ENCODE data around the gene GAB2. TPM values are rescaled to one million over a fixed set of nuclear protein-coding genes. Genes with fewer than 3 reads are reported as not detected.

Gene GAB2
- total RNA-seq, 2 donors from 2014 or later = 6.5 to 11.4 TPM

DNA sequence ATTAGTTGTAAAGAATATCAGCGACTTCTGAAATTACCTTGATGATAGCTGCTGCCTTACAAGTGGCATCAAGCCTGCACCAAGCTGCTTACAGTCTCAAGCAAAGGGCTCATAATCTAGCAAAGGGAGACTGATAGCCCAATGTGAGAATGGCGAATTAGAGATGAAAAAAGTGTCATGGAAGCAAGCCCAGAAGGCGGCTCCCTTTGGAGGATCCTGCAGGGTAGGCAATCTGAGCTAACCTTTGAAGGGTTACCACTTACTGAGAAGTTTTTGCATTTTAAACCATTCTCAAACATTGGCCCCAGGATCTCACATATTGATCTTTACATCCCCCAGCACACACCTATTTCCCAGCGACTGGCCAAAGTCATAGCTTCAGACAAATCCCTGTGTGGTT lies 18.5 kb downstream of the GAB2 start:
- no peak overlapping the region for H3K4me3 Mint-ChIP-seq
- no peak overlapping the region for H3K27ac Mint-ChIP-seq
- ATAC-seq (replicated peaks) = no peak
- H3K27me3 Mint-ChIP-seq = no peaks in the 10 kb centered on the region
- H3K9me3 Mint-ChIP-seq = no peaks in the 10 kb centered on the region
- H3K4me1 Mint-ChIP-seq = no peaks in the 10 kb centered on the region
- no peaks in the 10 kb centered on the region for H3K36me3 Mint-ChIP-seq (ENCODE audit: low read depth)

DNA sequence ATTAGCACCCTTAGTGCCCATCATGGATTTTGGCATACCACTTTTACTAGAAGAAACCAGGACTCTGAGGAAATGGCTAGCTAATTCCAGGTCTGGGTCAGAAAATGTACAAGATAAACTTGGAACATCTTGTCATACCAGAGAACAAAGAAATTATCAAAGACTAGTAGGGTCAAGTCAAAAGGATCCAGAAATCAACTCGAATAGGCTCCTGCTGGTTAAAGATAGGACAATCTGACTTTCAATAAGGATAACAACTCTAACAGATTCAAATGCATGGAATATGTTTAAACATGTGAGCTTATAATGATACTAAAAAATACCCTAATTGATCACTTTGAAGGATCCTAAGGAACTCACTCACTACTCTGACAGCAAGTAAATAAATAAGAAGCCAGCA lies 18.9 kb downstream of the GAB2 start:
- Mint-ChIP-seq H3K27me3 (no peaks in the 10 kb centered on the region), H3K9me3 (no peaks in the 10 kb centered on the region), H3K4me3 (no peak overlapping the region), H3K4me1 (no peaks in the 10 kb centered on the region), H3K27ac (no peak overlapping the region), H3K36me3 (ENCODE audit: low read depth) (no peaks in the 10 kb centered on the region)
- ATAC-seq (replicated peaks) = no peak

DNA sequence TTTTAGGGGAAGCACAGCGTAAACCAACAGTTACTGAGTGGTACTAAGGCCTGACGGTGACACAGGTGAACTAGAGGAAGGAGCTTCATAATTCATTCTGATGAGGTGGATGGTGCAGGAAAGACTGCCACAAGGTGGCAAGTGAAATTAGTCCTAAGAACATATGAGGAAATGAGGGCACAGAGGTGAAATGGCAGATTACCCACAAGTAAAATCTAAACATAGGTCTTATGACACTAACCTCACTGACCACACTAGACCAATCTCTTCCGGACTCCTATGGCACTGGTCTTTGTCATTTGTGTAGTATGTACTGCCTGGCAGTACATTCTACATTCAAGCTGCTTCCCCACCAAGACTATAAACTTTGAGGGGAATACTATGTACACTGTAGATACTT lies 20.2 kb downstream of the GAB2 start:
- Mint-ChIP-seq H3K27ac (no peak overlapping the region), H3K4me3 (no peak overlapping the region), H3K36me3 (ENCODE audit: low read depth) (no peaks in the 10 kb centered on the region), H3K9me3 (no peaks in the 10 kb centered on the region), H3K27me3 (no peaks in the 10 kb centered on the region), H3K4me1 (peaks cover 4% of the 10 kb centered on the region)
- ATAC-seq (replicated peaks) = peak; percentile 92

DNA sequence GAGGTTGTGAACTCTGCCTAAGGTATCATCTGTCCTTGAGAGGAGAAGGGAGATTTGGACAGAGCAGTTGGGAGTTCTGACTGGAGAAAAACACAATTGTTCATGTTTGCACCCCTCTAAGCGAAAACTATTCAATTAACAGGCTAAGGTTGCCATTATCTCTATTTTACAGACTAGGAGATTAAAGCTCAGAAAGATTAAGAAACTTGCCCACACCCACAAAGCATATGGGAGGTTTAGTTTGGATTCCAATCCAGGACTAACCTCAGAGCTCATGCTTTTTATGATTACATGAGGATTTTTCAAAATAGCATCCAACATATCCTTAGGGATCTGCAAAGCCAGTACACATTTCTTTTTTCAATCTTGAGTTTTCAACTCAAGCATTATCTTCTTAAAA lies 22.0 kb downstream of the GAB2 start:
- Mint-ChIP-seq H3K9me3 (no peaks in the 10 kb centered on the region), H3K4me1 (peaks cover 4% of the 10 kb centered on the region), H3K27me3 (no peaks in the 10 kb centered on the region), H3K4me3 (no peak overlapping the region), H3K36me3 (ENCODE audit: low read depth) (no peaks in the 10 kb centered on the region), H3K27ac (no peak overlapping the region)
- no peak for ATAC-seq (replicated peaks)

DNA sequence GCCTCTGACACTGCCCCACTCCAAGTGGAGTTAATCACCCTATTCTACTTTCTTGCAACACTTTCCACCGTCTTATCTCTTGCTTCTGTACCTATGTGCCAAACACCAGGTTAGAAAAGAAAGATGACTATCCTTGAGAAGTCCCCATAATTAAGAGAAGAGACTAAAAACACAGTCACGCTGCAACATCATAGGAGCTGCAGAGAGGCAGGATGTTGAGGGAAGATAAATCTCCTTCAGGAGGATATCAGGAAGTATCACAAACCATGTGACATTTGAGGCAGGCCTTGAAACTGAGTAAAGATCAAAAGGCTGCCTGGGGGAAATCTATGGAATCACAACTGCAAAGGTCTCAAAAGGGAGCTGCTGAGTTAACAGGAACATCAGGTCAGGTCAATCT lies 24.8 kb downstream of the GAB2 start:
- peaks cover 4% of the 10 kb centered on the region for H3K4me1 Mint-ChIP-seq
- no peaks in the 10 kb centered on the region for H3K9me3 Mint-ChIP-seq
- no peaks in the 10 kb centered on the region for H3K36me3 Mint-ChIP-seq (ENCODE audit: low read depth)
- H3K27me3 Mint-ChIP-seq = no peaks in the 10 kb centered on the region
- no peak overlapping the region for H3K4me3 Mint-ChIP-seq
- no peak for ATAC-seq (replicated peaks)
- H3K27ac Mint-ChIP-seq = no peak overlapping the region

DNA sequence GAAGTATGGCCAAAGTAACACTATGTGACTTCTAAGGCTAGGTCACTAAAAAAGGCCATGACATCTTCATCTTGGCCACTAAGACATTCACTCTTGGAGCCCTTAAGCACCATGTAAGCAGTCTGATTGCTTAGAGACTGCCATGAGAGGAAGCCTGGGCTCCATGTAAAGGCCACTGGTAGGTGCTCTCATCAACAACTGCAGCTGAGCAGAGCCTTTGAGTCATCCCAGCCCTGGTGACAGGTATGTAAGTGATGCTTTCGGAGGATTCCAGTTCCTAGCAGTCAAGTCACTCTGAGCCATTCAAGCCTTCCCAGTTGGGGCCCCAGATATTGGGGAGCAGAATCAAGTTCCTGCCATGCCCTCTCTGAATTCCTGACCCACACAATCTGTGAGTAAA lies 26.2 kb downstream of the GAB2 start:
- no peaks in the 10 kb centered on the region for H3K9me3 Mint-ChIP-seq
- peaks cover 4% of the 10 kb centered on the region for H3K4me1 Mint-ChIP-seq
- H3K4me3 Mint-ChIP-seq = no peak overlapping the region
- no peaks in the 10 kb centered on the region for H3K36me3 Mint-ChIP-seq (ENCODE audit: low read depth)
- ATAC-seq (replicated peaks) = peak; percentile 24
- H3K27me3 Mint-ChIP-seq = no peaks in the 10 kb centered on the region
- no peak overlapping the region for H3K27ac Mint-ChIP-seq

DNA sequence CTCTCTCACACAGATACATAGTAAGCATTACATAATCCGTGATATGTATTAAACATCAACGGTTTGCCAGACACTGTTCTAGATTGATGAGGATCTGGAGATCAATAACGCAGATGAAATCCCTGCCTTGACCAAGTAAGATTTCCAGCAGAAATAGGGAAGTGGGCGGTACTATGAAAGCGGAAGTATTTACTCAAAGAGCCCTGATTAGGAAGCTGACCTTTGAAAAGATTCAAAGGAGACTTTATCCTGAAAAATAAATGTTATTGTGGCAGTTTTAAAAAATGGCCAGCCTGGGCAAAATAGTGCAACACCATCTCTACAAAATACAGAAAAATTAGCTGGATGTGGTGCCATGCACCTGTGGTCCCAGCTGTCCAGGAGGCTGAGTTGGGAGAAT lies 26.8 kb downstream of the GAB2 start:
- H3K4me3 Mint-ChIP-seq = no peak overlapping the region
- H3K27me3 Mint-ChIP-seq = no peaks in the 10 kb centered on the region
- no peak overlapping the region for H3K27ac Mint-ChIP-seq
- H3K9me3 Mint-ChIP-seq = peaks cover 3% of the 10 kb centered on the region
- ATAC-seq (replicated peaks) = no peak
- H3K36me3 Mint-ChIP-seq (ENCODE audit: low read depth) = no peaks in the 10 kb centered on the region
- H3K4me1 Mint-ChIP-seq = peaks cover 4% of the 10 kb centered on the region

DNA sequence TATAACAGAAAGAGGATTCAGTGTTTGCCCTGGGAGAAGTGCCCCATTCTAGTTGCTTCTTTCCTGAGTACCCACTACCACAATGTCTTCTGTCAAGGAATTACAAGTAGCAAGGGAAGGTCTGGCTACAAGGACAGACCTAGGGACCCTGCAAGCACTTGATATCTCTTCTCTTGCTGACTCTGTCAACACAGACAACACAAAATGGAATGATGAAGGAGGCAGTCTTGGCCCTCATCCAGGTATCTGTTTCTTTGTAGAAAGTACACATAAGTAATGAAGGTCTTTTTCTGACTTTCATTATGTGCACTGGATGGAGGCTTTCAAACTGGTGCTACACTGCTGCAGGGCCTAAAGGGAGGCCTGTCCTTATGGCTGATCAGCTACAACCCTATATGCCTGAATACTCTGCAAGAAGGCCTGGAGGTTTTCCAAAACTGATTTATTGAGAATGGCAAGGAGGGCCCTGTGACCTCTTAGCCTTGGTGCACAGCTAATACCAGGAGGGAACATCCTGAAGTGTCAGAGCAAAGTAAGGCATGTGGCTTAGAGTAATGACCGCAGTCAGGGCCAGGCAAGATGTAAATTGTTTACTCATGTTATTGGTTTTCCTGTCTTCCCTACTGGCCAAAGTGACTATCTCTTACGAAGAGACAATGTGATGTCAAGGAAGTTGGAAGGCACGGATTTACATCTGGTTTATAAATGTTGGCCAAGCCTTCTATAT lies 31.2 kb downstream of the GAB2 start:
- Mint-ChIP-seq H3K27me3 (no peaks in the 10 kb centered on the region), H3K9me3 (peaks cover 9% of the 10 kb centered on the region)

DNA sequence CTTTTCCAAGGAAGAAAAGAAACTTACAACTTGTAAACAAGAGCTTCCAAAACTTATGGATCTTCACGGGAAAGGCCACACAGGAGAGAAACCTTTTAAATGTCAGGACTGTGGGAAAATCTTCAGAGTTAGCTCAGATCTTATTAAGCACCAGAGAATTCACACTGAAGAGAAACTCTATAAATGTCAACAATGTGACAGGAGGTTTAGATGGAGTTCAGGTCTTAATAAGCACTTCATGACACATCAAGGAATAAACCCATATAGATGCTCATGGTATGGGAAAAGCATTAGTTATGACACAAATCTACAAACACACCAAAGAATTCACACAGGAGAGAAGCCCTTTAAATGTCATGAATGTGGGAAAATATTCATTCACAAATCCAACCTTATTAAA lies 32.4 kb downstream of the GAB2 start:
- Mint-ChIP-seq H3K4me1 (no peaks in the 10 kb centered on the region), H3K4me3 (no peak overlapping the region)

More for the DNA sequence above, 31.2 kb downstream of the GAB2 start:
- H3K27ac Mint-ChIP-seq = no peak overlapping the region
- H3K4me3 Mint-ChIP-seq = no peak overlapping the region
- no peaks in the 10 kb centered on the region for H3K36me3 Mint-ChIP-seq (ENCODE audit: low read depth)
- no peaks in the 10 kb centered on the region for H3K4me1 Mint-ChIP-seq
- no peak for ATAC-seq (replicated peaks)

DNA sequence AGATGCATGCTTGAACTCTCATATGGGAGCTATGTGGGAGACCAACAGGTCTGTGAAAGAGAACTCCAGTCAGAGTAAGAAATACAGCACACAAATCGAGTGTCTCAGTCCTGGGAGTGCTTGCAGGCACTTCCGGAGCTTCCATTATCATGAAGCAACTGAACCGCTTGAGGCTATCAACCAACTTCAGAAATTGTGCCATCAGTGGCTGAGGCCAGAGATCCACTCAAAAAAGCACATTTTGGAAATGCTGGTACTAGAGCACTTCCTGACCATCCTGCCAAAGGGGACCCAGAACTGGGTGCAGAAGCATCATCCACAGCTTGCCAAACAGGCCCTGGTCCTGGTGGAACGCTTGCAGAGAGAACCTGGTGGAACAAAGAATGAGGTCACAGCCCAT lies 33.4 kb downstream of the GAB2 start:
- Mint-ChIP-seq H3K36me3 (ENCODE audit: low read depth) (no peaks in the 10 kb centered on the region), H3K27ac (no peak overlapping the region), H3K4me3 (no peak overlapping the region), H3K4me1 (no peaks in the 10 kb centered on the region), H3K9me3 (peaks cover 9% of the 10 kb centered on the region), H3K27me3 (no peaks in the 10 kb centered on the region)
- no peak for ATAC-seq (replicated peaks)

More for the DNA sequence above, 32.4 kb downstream of the GAB2 start:
- H3K27ac Mint-ChIP-seq = no peak overlapping the region
- no peaks in the 10 kb centered on the region for H3K36me3 Mint-ChIP-seq (ENCODE audit: low read depth)
- H3K27me3 Mint-ChIP-seq = no peaks in the 10 kb centered on the region
- ATAC-seq (replicated peaks) = no peak
- H3K9me3 Mint-ChIP-seq = peaks cover 9% of the 10 kb centered on the region

DNA sequence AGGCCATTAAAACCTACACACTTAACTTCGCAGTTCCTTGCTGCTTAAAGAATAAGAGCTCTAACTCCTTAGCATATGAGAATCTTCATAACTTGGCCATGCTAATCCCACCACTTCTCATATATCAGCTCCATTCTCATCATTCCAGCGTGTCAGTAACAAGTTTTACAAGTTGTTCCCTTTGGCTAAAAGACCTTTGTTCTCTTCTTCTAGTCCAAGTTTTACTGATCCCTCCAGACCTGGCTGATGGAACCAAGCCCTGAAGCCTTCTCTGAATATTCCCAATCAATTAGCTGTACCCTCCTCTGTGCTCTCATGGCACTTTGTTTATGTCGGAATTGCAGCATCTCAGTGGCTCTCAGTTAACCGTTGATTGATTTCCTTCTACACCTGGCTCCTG lies 35.8 kb downstream of the GAB2 start:
- H3K27me3 Mint-ChIP-seq = no peaks in the 10 kb centered on the region
- H3K36me3 Mint-ChIP-seq (ENCODE audit: low read depth) = no peaks in the 10 kb centered on the region
- H3K4me3 Mint-ChIP-seq = no peak overlapping the region
- ATAC-seq (replicated peaks) = no peak
- H3K4me1 Mint-ChIP-seq = no peaks in the 10 kb centered on the region
- H3K27ac Mint-ChIP-seq = no peak overlapping the region
- peaks cover 11% of the 10 kb centered on the region for H3K9me3 Mint-ChIP-seq

DNA sequence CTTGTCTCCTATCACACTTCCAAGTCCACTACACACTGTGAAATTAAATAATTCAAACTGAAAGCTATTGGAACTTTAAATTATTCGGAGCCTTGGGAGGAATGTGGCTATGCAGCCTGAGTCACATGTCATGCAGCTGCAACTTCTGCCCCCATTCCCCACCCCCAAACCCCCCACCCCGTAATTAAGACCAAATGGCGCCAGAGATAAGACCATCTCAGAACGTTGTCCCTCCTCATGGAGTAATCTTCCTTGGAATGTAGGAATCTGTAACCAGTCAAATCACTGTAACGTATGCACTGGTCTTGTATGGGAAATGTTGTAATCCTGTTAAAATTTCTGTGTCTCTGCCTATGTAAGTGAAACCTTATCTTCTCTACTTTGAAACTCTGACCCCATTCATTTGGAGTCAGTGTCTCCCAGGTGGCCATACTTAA lies 37.0 kb downstream of the GAB2 start:
- Mint-ChIP-seq H3K36me3 (ENCODE audit: low read depth) (no peaks in the 10 kb centered on the region), H3K27ac (no peak overlapping the region), H3K9me3 (peaks cover 8% of the 10 kb centered on the region), H3K27me3 (no peaks in the 10 kb centered on the region), H3K4me3 (no peak overlapping the region), H3K4me1 (no peaks in the 10 kb centered on the region)
- no peak for ATAC-seq (replicated peaks)

DNA sequence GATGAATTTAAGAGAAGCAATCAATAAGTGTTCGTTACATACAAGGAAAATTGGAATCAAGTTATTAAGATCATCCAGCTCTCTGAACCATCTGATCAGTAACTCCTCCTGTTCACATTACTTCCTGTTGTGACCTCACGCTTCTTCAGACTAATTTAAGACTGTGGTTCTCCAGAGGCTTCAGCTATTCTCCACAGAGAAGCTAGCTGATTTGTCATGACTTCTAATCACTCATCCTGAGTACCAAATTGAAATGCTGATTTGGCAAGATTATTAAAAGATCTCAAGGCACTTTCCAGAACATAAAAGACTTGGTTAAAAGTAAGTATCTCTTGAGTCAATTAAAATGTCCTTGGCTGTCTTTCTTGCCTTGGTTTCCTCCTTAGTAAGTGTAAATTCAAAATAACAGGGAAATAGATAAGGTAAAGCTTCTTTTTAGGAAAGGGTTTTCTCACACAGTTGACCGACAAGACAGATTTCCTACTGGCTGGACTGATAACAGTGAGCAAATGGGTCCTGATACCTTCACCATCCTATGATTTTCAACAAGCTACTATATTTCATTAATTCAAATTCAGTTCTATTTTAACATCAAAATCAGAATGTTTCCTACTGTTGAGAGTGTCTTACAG lies 38.5 kb downstream of the GAB2 start:
- no peak overlapping the region for H3K4me3 Mint-ChIP-seq

DNA sequence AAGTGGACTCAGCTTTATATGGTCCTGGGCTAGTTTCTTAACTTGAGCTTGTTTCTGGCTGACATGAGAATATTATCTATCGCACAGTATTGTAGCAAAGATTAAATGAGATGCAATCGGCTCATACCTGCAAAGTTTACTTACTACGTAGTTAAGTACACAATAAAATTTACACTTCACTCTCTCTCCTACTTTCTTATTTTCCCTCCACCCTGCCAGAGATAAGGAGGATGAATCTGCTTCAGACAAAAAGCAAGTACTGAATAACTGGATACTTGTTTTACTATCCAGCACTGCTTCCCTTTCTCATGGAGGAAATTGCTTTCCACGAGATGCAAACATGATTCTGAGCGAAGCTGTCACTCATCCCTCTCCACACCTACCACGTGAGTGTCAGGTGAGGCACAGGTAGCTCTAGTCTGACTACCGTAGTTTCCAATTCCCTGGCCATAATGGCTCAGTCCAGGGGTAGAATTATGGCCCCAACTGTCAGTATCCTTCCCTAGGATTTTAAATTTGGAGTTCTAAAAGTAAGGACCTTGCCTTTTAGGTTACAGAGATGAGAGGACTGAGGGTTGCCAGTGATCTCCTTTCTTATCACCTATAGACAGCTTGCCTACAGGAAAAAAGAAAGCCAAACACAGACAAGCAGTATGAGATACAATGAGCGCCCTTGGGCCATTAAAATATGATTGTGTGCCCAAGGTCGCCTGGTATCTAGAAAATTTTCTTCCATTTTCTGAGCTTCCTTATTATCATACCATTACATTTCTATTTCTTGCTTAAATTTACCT lies 39.8 kb downstream of the GAB2 start:
- H3K27me3 Mint-ChIP-seq = no peaks in the 10 kb centered on the region
- no peaks in the 10 kb centered on the region for H3K36me3 Mint-ChIP-seq (ENCODE audit: low read depth)
- no peaks in the 10 kb centered on the region for H3K4me1 Mint-ChIP-seq
- no peak overlapping the region for H3K27ac Mint-ChIP-seq
- ATAC-seq (replicated peaks) = no peak
- no peak overlapping the region for H3K4me3 Mint-ChIP-seq
- H3K9me3 Mint-ChIP-seq = peaks cover 3% of the 10 kb centered on the region

More for the DNA sequence above, 38.5 kb downstream of the GAB2 start:
- Mint-ChIP-seq H3K27me3 (no peaks in the 10 kb centered on the region), H3K36me3 (ENCODE audit: low read depth) (no peaks in the 10 kb centered on the region), H3K27ac (no peak overlapping the region), H3K9me3 (peaks cover 3% of the 10 kb centered on the region), H3K4me1 (no peaks in the 10 kb centered on the region)
- ATAC-seq (replicated peaks) = peak; percentile 65

DNA sequence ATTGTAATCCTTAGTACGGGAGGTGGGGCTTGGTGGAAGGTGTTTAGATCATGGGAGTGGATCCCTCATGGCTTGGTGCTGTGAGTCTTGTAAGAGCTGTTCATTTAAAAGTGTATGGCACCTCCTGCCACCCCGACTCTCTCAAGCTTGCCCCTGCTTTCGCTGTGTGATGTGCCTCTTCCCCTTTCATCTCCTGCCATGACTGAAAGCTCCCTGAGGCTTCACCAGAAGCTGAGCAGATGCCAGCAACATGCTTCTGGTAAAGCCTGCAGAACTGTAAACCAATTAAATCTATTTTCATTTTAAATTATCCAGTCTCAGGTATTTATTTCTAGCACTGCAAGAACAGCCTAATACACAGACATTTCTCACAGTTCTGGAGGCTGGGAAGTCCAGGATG lies 40.8 kb downstream of the GAB2 start:
- H3K9me3 Mint-ChIP-seq = peaks cover 3% of the 10 kb centered on the region
- H3K36me3 Mint-ChIP-seq (ENCODE audit: low read depth) = no peaks in the 10 kb centered on the region
- no peaks in the 10 kb centered on the region for H3K27me3 Mint-ChIP-seq
- no peak overlapping the region for H3K27ac Mint-ChIP-seq
- no peak for ATAC-seq (replicated peaks)
- H3K4me3 Mint-ChIP-seq = no peak overlapping the region
- H3K4me1 Mint-ChIP-seq = no peaks in the 10 kb centered on the region
